Keratinocyte (primary cell): ENCODE results near the gene FEN1. TPM values are rescaled to one million over a fixed set of nuclear protein-coding genes. Genes with fewer than 3 reads are reported as not detected.
A peak's percentile ranks its signal among the peaks of the same experiment; 100 is the strongest.

Source experiments
- DNase-seq: peaks from one replicate; pipeline ENCODE4 v3.0.0-alpha.2; 2011; ENCODE audit warnings: low read depth, missing footprints, low spot score
- FAIRE-seq: peaks from 2 replicates; lab custom pipeline; 2011; peaks lifted over from hg19 to GRCh38; lab: Jason Lieb, UNC
- H2AFZ ChIP-seq: 2 replicates; pipeline ENCODE4 v1.6.0; 2012; ENCODE audit warnings: low read length, control low read depth, inconsistent platforms; ENCODE audit not compliant: control insufficient read depth
- H3K27ac ChIP-seq: 2 replicates; pipeline ENCODE4 v1.5.1; 2011; ENCODE audit warnings: low read length; ENCODE audit not compliant: control insufficient read depth, insufficient read depth
- H3K27me3 ChIP-seq: 3 replicates; pipeline ENCODE4 v1.6.0; 2011; ENCODE audit warnings: low read length; ENCODE audit not compliant: control insufficient read depth, insufficient read depth; ENCODE audit errors: extremely low read depth
- H3K36me3 ChIP-seq, 2 experiments: 2 replicates in 1 of 2; 3 replicates in 1 of 2; pipeline ENCODE4 v1.5.1; 2011; ENCODE audit warnings: low read length in 2 of 2, mild to moderate bottlenecking in 1 of 2; ENCODE audit not compliant: control insufficient read depth in 2 of 2, insufficient read depth in 2 of 2; ENCODE audit errors: extremely low read depth in 1 of 2
- H3K4me1 ChIP-seq: 3 replicates; pipeline ENCODE4 v1.5.1; 2011; ENCODE audit warnings: low read length; ENCODE audit not compliant: control insufficient read depth, insufficient read depth; ENCODE audit errors: extremely low read depth
- H3K4me2 ChIP-seq: 3 replicates; pipeline ENCODE4 v1.6.0; 2011; ENCODE audit warnings: low read depth, low read length; ENCODE audit not compliant: control insufficient read depth, insufficient read depth; ENCODE audit errors: extremely low read depth
- H3K4me3 ChIP-seq, 3 experiments: fragments of 200-600 bp in 1 of 3; sonication (generic) in 1 of 3; 2 replicates in 2 of 3; 3 replicates in 1 of 3; pipeline ENCODE4 v1.5.1; 2011 to 2016; ENCODE audit warnings: low read length in 3 of 3, mild to moderate bottlenecking in 3 of 3, control low read depth in 2 of 3, inconsistent platforms in 1 of 3, low read depth in 1 of 3, mixed read lengths in 1 of 3, mixed run types in 1 of 3, moderate library complexity in 1 of 3; ENCODE audit not compliant: control insufficient read depth in 2 of 3, insufficient read depth in 2 of 3; ENCODE audit errors: extremely low read depth in 1 of 3
- H3K79me2 ChIP-seq: 2 replicates; pipeline ENCODE4 v1.6.0; 2012; ENCODE audit warnings: low read length; ENCODE audit not compliant: control insufficient read depth, insufficient read depth
- H3K9ac ChIP-seq: 3 replicates; pipeline ENCODE4 v1.6.0; 2011; ENCODE audit warnings: low read length; ENCODE audit not compliant: control insufficient read depth, insufficient read depth; ENCODE audit errors: extremely low read depth
- H3K9me1 ChIP-seq: 3 replicates; pipeline ENCODE4 v1.6.0; 2011; ENCODE audit warnings: low read length; ENCODE audit not compliant: control insufficient read depth, insufficient read depth; ENCODE audit errors: extremely low read depth
- H3K9me3 ChIP-seq: 2 replicates; pipeline ENCODE4 v1.5.1; 2012; ENCODE audit warnings: low read depth, low read length; ENCODE audit not compliant: control insufficient read depth
- H4K20me1 ChIP-seq: 3 replicates; pipeline ENCODE4 v1.6.0; 2011; ENCODE audit warnings: low read length; ENCODE audit not compliant: control insufficient read depth, insufficient read depth; ENCODE audit errors: extremely low read depth
- CTCF ChIP-seq, 3 experiments: IDR thresholded peaks in 1 of 3; conservative IDR thresholded peaks in 1 of 3; optimal IDR thresholded peaks in 1 of 3; 2 replicates in 2 of 3; 3 replicates in 1 of 3; pipeline versions ENCODE3 to v1.5.1; 2011; ENCODE audit warnings: low read length in 3 of 3, mild to moderate bottlenecking in 3 of 3, moderate library complexity in 2 of 3, control low read depth in 1 of 3, inconsistent platforms in 1 of 3; ENCODE audit not compliant: insufficient read depth in 2 of 3; ENCODE audit errors: extremely low read depth in 1 of 3
- EZH2 ChIP-seq: IDR thresholded peaks from one replicate; pipeline ENCODE4 v1.6.1; 2012; ENCODE audit warnings: inconsistent platforms, mild to moderate bottlenecking, low read length, moderate library complexity
- dilution Hi-C: fragments of 300-500 bp; cut with MboI; formaldehyde crosslinking; loops from one replicate; pipeline ENCODE4 v1.7.0; 2020; ENCODE audit warnings: low sequenced_read_pairs; ENCODE audit not compliant: extremely low pct_ligation_motif_present
- polyA plus RNA-seq, 5 experiments: library from polyadenylated mRNA; depleted of rRNA in 3 of 5; stranded (reverse) in 3 of 5; stranded (forward) in 1 of 5; unstranded in 1 of 5; fragments of >200 nt; gene quantifications; 1 replicate in 1 of 5; 2 replicates in 3 of 5; 3 replicates in 1 of 5; pipeline versions ENCODE4 v1.2.1 to v1.2.3, GENCODE V29; 2011 to 2012; ENCODE audit warnings: missing spikeins in 2 of 5, low read depth in 1 of 5, low replicate concordance in 1 of 5

Gene FEN1
- polyA plus RNA-seq, 1 donor (not counting 4 experiments of a cell fraction or from before 2014, with no cell fraction given), result 26.7 TPM

- dilution Hi-C loops, result no loop called here
- no peak for DNase-seq
- Histone ChIP-seq H3K79me2 (peaks cover 37% of the 10 kb centered on the region), H2AFZ (no peak overlapping the region), H3K27me3 (no peaks in the 10 kb centered on the region), H3K27ac (no peak overlapping the region), H4K20me1 (no peaks in the 10 kb centered on the region), H3K9me3 (no peaks in the 10 kb centered on the region), H3K4me2 (peak overlapping the region; percentile 68), H3K4me3 (peak overlapping the region; percentile 59 to 82 (median 81)), H3K9me1 (no peaks in the 10 kb centered on the region), H3K9ac (peak overlapping the region; percentile 69), H3K4me1 (peaks cover 25% of the 10 kb centered on the region), H3K36me3 (peaks cover 2 to 4% of the 10 kb centered on the region in 2 experiments)
- no peak for FAIRE-seq
- TF ChIP-seq CTCF (optimal IDR thresholded peaks at IDR 0.05 in 1 of 3, IDR thresholded peaks at IDR 0.05 in 1 of 3, conservative IDR thresholded peaks at IDR 0.05 in 1 of 3; ENCODE audit: extremely low read depth in 1 of 3, insufficient read depth in 2 of 3, low read length in 3 of 3) (no peak), EZH2 (no peak)
These were observed 34.3 kb downstream of the FEN1 start for GRCh38 chr11:61826930-61827570.

- no peaks in the 10 kb centered on the region for H3K9me3 ChIP-seq
- H3K27ac ChIP-seq, result peak within 1 kb of the TSS; percentile 36
- peak within 1 kb of the TSS; percentile 76 for H3K4me2 ChIP-seq
- no peaks in the 10 kb centered on the region for H3K9me1 ChIP-seq
- H2AFZ ChIP-seq, result peak within 1 kb of the TSS; percentile 58
- peaks cover 4% of the 10 kb centered on the region for H4K20me1 ChIP-seq
- H3K36me3 ChIP-seq, result peaks cover 3 to 5% of the 10 kb centered on the region in 2 experiments
- H3K4me3 ChIP-seq, result peak within 1 kb of the TSS; percentile 59 to 82 (median 81)
- peak within 1 kb of the TSS; percentile 69 for H3K9ac ChIP-seq
- H3K4me1 ChIP-seq, result peaks cover 25% of the 10 kb centered on the region
- no peaks in the 10 kb centered on the region for H3K27me3 ChIP-seq
- DNase-seq (no peak), FAIRE-seq (no peak)
- TF ChIP-seq EZH2, result no peak
- TF ChIP-seq CTCF (optimal IDR thresholded peaks at IDR 0.05 in 1 of 3, IDR thresholded peaks at IDR 0.05 in 1 of 3, conservative IDR thresholded peaks at IDR 0.05 in 1 of 3; ENCODE audit: extremely low read depth in 1 of 3, insufficient read depth in 2 of 3, low read length in 3 of 3), result peak in 1 of 3 experiments; percentile 17
- dilution Hi-C loops, result no loop called here
- peaks cover 44% of the 10 kb centered on the region for H3K79me2 ChIP-seq
These were observed 35.1 kb downstream of the FEN1 start, which contains the start of gene FADS2 for GRCh38 chr11:61827571-61828378. TSS of gene FADS2 (plus strand) at chr11:61828300. CDS start at chr11:61828391, 91 bp downstream.
